ENCODE measurements around the gene CEPT1.

CEPT1 gene

DNA sequence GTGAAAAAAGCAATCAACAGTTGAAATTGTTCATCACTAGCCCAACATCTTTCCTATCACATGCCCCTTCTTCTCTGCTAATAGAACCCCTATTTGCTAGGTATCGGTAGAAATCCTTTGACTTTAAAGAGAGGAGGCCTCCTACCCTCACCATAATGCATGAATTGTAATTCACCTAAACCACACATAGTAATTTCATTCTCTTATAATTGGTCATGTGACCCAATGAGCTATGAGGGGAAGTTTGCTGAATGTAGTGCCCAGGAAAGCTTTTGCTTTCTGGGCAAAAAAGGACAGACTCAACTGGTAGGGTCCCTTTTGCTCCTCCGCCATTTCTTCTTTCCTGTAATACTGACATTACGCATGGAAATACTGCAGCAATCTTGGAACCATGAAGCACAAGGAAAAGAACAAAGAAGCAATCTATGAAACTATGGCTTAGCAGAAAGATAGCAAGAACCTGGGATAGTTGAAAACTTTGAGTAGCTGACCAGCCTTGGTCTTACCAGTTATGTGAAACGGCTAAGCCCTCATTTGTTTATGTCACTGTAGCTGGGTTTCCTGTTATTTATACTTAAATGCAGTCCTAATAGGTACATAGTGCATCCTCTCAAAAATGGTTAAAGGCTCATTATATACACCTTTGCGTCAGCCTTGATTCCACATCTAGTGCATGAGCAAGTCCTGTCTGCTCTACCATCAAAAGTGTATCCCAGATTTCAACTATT is 77.3 kb downstream of the CEPT1 start:
- Histone ChIP-seq H3K9ac (ENCODE audit: low read length in 5 of 5) (no peak overlapping the region), H3K27me3 (ENCODE audit: control insufficient read depth in 5 of 5, insufficient read depth in 4 of 5, low read length in 5 of 5) (no peaks in the 10 kb centered on the region), H3K9me3 (ENCODE audit: control insufficient read depth in 5 of 5, low read length in 5 of 5) (no peaks in the 10 kb centered on the region), H3K4me1 (ENCODE audit: control insufficient read depth in 5 of 5, insufficient read depth in 5 of 5, low read length in 5 of 5) (peaks cover 0 to 39% (median 21%) of the 10 kb centered on the region in 5 donors), H3K4me3 (ENCODE audit: low read depth in 1 of 5, low read length in 5 of 5) (no peak overlapping the region), H3K27ac (ENCODE audit: low read depth, low read length) (no peak overlapping the region), H3K36me3 (ENCODE audit: control insufficient read depth in 5 of 5, insufficient read depth in 5 of 5, low read length in 5 of 5) (no peaks in the 10 kb centered on the region)

DNA sequence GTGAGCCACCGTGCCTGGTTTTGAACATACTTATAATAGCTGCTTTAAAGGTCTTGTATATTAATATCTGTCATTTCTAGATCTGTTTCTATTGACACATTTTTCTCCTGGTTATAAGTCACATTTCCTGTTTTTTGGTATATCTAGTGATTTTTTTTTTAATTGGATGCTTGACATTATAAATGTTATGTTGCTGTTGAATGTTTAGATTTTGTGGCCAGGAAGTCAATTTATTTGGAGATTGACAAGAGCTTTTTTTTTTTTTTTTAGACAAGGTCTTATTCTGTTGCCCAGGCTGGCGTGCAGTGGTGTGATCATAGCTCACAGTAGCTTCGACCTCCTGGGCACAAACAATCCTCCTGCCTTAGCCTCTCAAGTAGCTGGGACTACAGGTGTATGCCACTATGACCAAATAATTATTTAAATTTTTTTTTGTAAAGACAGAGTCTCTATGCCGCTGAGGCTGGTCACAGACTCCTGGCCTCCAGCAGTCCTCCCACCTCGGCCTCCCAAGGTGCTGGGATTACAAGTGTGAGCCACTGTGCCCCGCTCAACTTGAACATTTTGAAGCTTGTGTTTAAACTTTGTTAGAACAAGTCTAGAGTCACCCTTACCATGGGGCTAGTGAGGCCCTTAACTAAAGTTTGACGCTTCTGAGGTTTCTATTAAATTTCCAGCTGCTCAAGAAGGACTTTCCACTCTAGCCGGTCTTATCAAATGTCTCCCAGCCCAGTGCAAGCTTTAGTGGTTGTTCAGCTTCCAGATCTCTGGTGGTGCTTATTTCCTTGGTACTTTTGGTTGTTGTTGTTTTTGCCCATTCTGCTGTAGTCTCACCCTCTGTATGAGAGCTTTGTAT is 78.9 kb downstream of the CEPT1 start:
- Histone ChIP-seq H3K36me3 (ENCODE audit: control insufficient read depth in 5 of 5, insufficient read depth in 5 of 5, low read length in 5 of 5) (no peaks in the 10 kb centered on the region), H3K4me3 (ENCODE audit: low read depth in 1 of 5, low read length in 5 of 5) (no peak overlapping the region), H3K27ac (ENCODE audit: low read depth, low read length) (no peak overlapping the region), H3K9ac (ENCODE audit: low read length in 5 of 5) (no peak overlapping the region), H3K27me3 (ENCODE audit: control insufficient read depth in 5 of 5, insufficient read depth in 4 of 5, low read length in 5 of 5) (no peaks in the 10 kb centered on the region), H3K9me3 (ENCODE audit: control insufficient read depth in 5 of 5, low read length in 5 of 5) (no peaks in the 10 kb centered on the region), H3K4me1 (ENCODE audit: control insufficient read depth in 5 of 5, insufficient read depth in 5 of 5, low read length in 5 of 5) (peaks cover 0 to 45% (median 27%) of the 10 kb centered on the region in 5 donors)

DNA sequence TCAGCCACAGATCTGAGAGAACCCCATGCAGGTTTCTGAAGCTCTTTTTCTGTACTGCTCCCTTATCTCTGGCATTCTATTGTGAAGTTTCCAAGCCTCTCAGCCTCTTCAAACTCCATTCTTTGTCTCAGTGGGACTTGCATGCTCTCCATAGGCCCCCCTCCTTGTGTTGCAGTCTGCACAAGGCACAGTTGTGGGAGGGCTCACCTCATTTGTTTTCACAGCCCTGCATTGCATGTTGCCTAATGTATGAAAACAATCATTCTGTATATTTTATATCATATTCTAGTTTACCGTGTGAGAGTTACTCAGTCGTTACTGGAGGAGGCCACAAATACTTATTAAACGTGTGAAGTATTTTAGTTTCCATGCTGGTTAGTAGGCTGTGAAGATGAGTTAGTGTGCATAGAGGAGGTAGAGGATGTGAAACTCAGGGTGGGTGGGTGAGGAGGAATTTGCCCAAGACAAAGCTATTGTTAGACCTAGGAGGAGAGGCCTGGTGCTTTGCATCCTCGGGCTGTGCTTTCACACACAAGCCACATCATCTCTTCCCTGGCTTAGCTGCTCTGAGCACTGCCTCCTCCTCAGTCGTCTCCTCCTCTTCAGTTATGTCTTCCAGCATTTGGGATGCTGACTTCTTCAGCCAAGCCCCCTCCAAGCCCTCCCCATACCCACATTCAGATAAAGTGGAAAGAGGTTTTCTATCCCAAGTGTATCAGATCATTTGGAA is 79.7 kb downstream of the CEPT1 start:
- Histone ChIP-seq H3K9ac (ENCODE audit: low read length in 5 of 5) (no peak overlapping the region), H3K27ac (ENCODE audit: low read depth, low read length) (no peak overlapping the region)

DNA sequence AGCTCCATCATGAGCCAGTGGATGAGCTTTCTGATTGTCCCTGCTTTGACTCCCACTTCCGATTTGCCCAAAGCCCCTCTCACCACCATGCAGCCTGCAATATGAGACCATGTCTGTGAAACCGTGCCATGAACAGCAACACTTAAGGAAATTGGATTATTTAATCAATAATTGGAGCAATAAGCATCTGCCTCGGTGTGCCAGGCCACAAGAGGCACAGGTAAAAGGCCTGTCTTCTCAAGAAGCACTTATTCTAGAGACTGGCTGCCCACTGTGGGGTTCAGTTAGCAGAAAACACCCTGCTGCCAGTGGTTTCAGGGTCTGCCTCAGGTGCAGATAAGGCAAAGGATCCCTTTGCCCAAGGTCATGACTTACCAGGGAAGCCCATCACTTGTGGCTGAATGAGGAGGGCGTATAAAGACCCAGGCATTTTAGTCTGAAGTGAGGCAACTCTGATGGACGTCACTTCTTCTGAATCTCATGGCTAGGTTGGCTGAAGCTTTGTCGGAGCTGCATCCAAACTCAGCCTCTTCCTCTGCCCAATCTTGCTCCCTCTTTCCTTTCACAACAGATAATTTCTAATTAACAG is 80.4 kb downstream of the CEPT1 start:
- H3K36me3 ChIP-seq (ENCODE audit: control insufficient read depth in 5 of 5, insufficient read depth in 5 of 5, low read length in 5 of 5), result no peaks in the 10 kb centered on the region
- peaks cover 0 to 45% (median 27%) of the 10 kb centered on the region in 5 donors for H3K4me1 ChIP-seq (ENCODE audit: control insufficient read depth in 5 of 5, insufficient read depth in 5 of 5, low read length in 5 of 5)
- H3K27ac ChIP-seq (ENCODE audit: low read depth, low read length), result no peak overlapping the region
- no peaks in the 10 kb centered on the region for H3K9me3 ChIP-seq (ENCODE audit: control insufficient read depth in 5 of 5, low read length in 5 of 5)
- no peak overlapping the region for H3K4me3 ChIP-seq (ENCODE audit: low read depth in 1 of 5, low read length in 5 of 5)
- no peaks in the 10 kb centered on the region for H3K27me3 ChIP-seq (ENCODE audit: control insufficient read depth in 5 of 5, insufficient read depth in 4 of 5, low read length in 5 of 5)
- no peak overlapping the region for H3K9ac ChIP-seq (ENCODE audit: low read length in 5 of 5)

More for the DNA sequence above, 79.7 kb downstream of the CEPT1 start:
- no peaks in the 10 kb centered on the region for H3K36me3 ChIP-seq (ENCODE audit: control insufficient read depth in 5 of 5, insufficient read depth in 5 of 5, low read length in 5 of 5)
- no peaks in the 10 kb centered on the region for H3K9me3 ChIP-seq (ENCODE audit: control insufficient read depth in 5 of 5, low read length in 5 of 5)
- peaks cover 0 to 45% (median 27%) of the 10 kb centered on the region in 5 donors for H3K4me1 ChIP-seq (ENCODE audit: control insufficient read depth in 5 of 5, insufficient read depth in 5 of 5, low read length in 5 of 5)
- no peak overlapping the region for H3K4me3 ChIP-seq (ENCODE audit: low read depth in 1 of 5, low read length in 5 of 5)
- no peaks in the 10 kb centered on the region for H3K27me3 ChIP-seq (ENCODE audit: control insufficient read depth in 5 of 5, insufficient read depth in 4 of 5, low read length in 5 of 5)

DNA sequence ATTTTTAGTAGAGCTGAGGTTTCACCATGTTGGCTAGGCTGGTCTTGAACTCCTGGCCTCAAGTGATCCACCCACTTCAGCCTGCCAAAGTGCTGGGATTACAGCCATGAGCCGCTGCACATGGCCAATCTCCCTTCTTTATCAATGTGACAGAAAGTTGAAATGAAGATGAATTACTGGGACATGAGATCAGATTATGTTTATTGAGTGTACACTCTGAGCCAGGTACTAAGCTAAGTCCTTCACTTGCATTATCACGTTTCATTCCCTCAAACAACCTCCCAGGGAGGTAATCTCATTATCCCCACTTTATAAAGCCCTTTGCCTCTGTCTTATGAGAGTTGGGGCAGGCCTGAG is 81.2 kb downstream of the CEPT1 start:
- Histone ChIP-seq H3K27ac (ENCODE audit: low read depth, low read length) (no peak overlapping the region), H3K4me1 (ENCODE audit: control insufficient read depth in 5 of 5, insufficient read depth in 5 of 5, low read length in 5 of 5) (peaks cover 0 to 38% (median 22%) of the 10 kb centered on the region in 5 donors), H3K9ac (ENCODE audit: low read length in 5 of 5) (peak overlapping the region in 1 of 5 donors; percentile 9)

DNA sequence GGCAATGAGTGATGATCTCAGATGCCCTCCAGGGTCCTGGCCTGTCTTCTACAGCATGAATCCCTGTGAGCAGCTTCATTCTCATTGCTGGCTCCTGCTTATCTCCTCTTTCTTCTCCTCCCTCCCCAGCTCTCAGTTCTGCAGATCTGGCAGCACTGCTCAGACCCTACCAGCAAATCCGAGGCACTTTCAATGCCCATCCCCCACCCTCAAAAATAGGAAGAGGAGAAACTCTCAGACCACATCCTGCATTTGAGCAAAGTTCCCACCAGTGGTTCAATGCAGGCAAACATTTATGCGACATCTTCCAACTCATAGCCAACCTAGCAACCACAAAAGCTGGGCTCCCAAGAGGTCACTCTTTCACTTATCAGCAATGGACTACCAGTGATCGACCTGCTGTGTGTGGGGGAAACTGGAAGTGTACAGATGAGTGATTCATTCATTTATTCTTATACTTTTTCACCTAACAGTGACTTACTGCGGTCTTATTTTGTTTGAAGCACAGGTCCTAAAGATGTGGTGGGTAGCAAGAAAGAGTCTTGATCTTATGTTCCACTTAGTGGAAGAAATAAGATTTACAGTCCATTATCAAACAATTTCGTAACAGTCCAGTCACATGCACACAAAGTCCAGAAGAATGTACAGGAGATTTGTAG is 81.7 kb downstream of the CEPT1 start:
- peaks cover 0 to 35% (median 17%) of the 10 kb centered on the region in 5 donors for H3K4me1 ChIP-seq (ENCODE audit: control insufficient read depth in 5 of 5, insufficient read depth in 5 of 5, low read length in 5 of 5)
- no peak overlapping the region for H3K4me3 ChIP-seq (ENCODE audit: low read depth in 1 of 5, low read length in 5 of 5)
- H3K36me3 ChIP-seq (ENCODE audit: control insufficient read depth in 5 of 5, insufficient read depth in 5 of 5, low read length in 5 of 5), result no peaks in the 10 kb centered on the region
- H3K27ac ChIP-seq (ENCODE audit: low read depth, low read length), result no peak overlapping the region
- H3K9ac ChIP-seq (ENCODE audit: low read length in 5 of 5), result peak overlapping the region in 1 of 5 donors; percentile 9
- no peaks in the 10 kb centered on the region for H3K9me3 ChIP-seq (ENCODE audit: control insufficient read depth in 5 of 5, low read length in 5 of 5)
- no peaks in the 10 kb centered on the region for H3K27me3 ChIP-seq (ENCODE audit: control insufficient read depth in 5 of 5, insufficient read depth in 4 of 5, low read length in 5 of 5)

More for the DNA sequence above, 81.2 kb downstream of the CEPT1 start:
- H3K36me3 ChIP-seq (ENCODE audit: control insufficient read depth in 5 of 5, insufficient read depth in 5 of 5, low read length in 5 of 5), result no peaks in the 10 kb centered on the region
- no peaks in the 10 kb centered on the region for H3K27me3 ChIP-seq (ENCODE audit: control insufficient read depth in 5 of 5, insufficient read depth in 4 of 5, low read length in 5 of 5)
- no peaks in the 10 kb centered on the region for H3K9me3 ChIP-seq (ENCODE audit: control insufficient read depth in 5 of 5, low read length in 5 of 5)
- no peak overlapping the region for H3K4me3 ChIP-seq (ENCODE audit: low read depth in 1 of 5, low read length in 5 of 5)

DNA sequence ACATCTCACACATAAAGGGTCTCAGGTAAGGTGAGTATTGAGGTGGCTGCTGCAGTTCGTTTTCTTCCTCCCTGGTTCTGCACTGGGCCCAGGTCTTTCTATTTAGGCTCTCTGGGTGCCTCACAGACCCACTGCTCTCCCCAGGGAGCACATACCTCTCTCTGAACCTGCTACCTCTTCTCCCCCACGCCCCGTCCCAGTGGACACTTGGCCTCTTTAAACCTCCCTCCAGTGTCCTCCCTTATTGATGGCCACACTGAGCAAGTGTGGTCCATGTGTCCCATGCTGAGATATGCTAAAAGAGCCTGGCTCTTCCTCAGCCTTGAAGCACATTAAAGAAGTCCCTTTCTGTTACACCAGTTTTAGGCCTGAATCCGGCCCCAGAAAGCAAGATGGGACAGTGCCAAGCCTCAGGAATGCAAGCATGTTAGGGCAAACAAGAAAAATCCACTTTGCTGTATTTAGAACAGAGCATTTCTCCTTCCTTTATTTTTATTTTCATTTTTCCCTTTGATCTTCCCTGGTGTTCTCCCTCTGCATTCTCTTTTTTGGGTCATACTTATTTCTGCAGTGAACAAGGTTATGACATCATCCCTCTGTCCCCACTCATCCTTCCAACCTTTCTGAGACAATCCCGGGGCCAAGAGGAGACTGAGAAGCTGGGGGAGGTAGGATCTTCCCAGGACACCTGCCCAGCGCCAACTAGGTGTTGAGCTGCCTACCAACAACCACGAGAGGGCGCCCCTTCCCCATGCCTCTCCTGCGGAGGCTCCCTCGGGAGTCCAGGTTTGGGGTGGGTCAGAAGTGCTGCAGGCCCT is 82.5 kb downstream of the CEPT1 start:
- Histone ChIP-seq H3K4me1 (ENCODE audit: control insufficient read depth in 5 of 5, insufficient read depth in 5 of 5, low read length in 5 of 5) (peaks cover 0 to 40% (median 19%) of the 10 kb centered on the region in 5 donors), H3K9ac (ENCODE audit: low read length in 5 of 5) (peak overlapping the region in 2 of 5 donors; percentile 5 to 26), H3K9me3 (ENCODE audit: control insufficient read depth in 5 of 5, low read length in 5 of 5) (no peaks in the 10 kb centered on the region), H3K36me3 (ENCODE audit: control insufficient read depth in 5 of 5, insufficient read depth in 5 of 5, low read length in 5 of 5) (no peaks in the 10 kb centered on the region), H3K4me3 (ENCODE audit: low read depth in 1 of 5, low read length in 5 of 5) (no peak overlapping the region), H3K27me3 (ENCODE audit: control insufficient read depth in 5 of 5, insufficient read depth in 4 of 5, low read length in 5 of 5) (no peaks in the 10 kb centered on the region), H3K27ac (ENCODE audit: low read depth, low read length) (no peak overlapping the region)

DNA sequence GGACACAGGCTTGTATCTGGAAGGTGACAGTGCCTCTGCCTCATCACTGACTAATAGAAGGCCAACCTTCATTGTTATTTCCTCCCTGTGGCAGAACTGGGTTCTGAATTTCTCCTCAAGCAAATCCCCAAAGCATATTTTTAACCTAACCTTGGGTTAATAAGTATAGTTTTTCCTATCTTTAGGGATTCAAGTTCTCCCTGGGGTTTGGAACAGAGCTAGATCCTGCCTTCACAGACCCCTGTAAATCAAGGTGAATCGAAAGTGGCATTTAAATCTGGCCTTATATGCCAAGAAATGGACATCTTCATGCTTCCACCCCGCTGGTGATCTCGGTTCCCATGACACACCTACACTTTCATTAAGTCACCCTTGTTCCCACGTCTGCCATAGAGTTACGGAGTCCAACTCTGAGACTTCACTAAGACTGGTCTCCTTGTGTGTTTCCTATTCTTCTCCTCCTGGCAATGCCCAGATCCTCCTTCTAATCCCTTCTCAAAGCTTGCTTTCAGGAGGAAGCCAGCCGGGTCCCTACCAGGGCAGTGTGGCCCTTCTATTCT is 83.2 kb downstream of the CEPT1 start:
- H3K27ac ChIP-seq (ENCODE audit: low read depth, low read length), result no peak overlapping the region

More for the DNA sequence above, 83.2 kb downstream of the CEPT1 start:
- Histone ChIP-seq H3K9ac (ENCODE audit: low read length in 5 of 5) (no peak overlapping the region), H3K36me3 (ENCODE audit: control insufficient read depth in 5 of 5, insufficient read depth in 5 of 5, low read length in 5 of 5) (no peaks in the 10 kb centered on the region), H3K4me1 (ENCODE audit: control insufficient read depth in 5 of 5, insufficient read depth in 5 of 5, low read length in 5 of 5) (peaks cover 0 to 45% (median 26%) of the 10 kb centered on the region in 5 donors), H3K9me3 (ENCODE audit: control insufficient read depth in 5 of 5, low read length in 5 of 5) (no peaks in the 10 kb centered on the region), H3K4me3 (ENCODE audit: low read depth in 1 of 5, low read length in 5 of 5) (no peak overlapping the region), H3K27me3 (ENCODE audit: control insufficient read depth in 5 of 5, insufficient read depth in 4 of 5, low read length in 5 of 5) (no peaks in the 10 kb centered on the region)

Measured in subcutaneous abdominal adipose tissue (tissue), 5 donors.